Tibial nerve (tissue), 4 donors: ENCODE data around the gene RAET1E.

Source experiments
- EP300 ChIP-seq, 2 donors: sonication (generic); formaldehyde crosslinking; IDR thresholded peaks; one replicate each; pipeline ENCODE4 v1.6.1; 2017; ENCODE audit warnings: antibody characterized with exemption in 2 of 2, mild to moderate bottlenecking in 1 of 2
- POLR2A ChIP-seq, 2 donors: fragments of 450-650 bp; IDR thresholded peaks; one replicate each; pipeline ENCODE4 v1.6.1; 2017; ENCODE audit warnings: antibody characterized with exemption in 2 of 2, mild to moderate bottlenecking in 2 of 2, moderate library complexity in 2 of 2
- TF ChIP-seq, protein P1 (sequence below), 5 experiments: fragments of 200-600 bp in 3 of 5; fragments of 450-650 bp in 2 of 5; sonication (generic) in 3 of 5; IDR thresholded peaks; one replicate each; pipeline ENCODE4 v1.5.1; 2016 to 2019; ENCODE audit warnings: antibody characterized with exemption in 5 of 5, mild to moderate bottlenecking in 3 of 5, moderate library complexity in 2 of 5

DNA sequence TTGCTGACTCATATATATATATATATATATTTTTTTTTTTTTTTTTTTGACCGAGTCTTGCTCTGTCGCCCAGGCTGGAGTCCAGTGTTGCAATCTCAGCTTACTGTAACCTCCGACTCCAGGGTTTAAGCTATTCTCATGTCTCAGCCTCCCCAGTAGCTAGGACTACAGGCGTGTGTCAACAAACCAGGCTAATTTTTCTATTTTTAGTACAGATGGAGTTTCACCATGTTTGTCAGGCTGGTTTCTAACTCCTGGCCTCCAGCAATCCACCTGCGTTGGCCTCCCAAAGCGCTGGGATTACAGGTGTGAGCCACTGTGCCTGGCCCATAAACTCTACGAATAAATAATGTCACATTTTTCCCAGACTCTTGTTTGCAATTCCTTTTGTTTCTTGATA is 38.5 kb downstream of the RAET1E start:
- TF ChIP-seq, protein P1, sequence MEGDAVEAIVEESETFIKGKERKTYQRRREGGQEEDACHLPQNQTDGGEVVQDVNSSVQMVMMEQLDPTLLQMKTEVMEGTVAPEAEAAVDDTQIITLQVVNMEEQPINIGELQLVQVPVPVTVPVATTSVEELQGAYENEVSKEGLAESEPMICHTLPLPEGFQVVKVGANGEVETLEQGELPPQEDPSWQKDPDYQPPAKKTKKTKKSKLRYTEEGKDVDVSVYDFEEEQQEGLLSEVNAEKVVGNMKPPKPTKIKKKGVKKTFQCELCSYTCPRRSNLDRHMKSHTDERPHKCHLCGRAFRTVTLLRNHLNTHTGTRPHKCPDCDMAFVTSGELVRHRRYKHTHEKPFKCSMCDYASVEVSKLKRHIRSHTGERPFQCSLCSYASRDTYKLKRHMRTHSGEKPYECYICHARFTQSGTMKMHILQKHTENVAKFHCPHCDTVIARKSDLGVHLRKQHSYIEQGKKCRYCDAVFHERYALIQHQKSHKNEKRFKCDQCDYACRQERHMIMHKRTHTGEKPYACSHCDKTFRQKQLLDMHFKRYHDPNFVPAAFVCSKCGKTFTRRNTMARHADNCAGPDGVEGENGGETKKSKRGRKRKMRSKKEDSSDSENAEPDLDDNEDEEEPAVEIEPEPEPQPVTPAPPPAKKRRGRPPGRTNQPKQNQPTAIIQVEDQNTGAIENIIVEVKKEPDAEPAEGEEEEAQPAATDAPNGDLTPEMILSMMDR (IDR thresholded peaks at IDR 0.05): no peak
- TF ChIP-seq POLR2A (IDR thresholded peaks at IDR 0.05) (no peak), EP300 (IDR thresholded peaks at IDR 0.05) (no peak)
